ENCODE measurements around the gene SLC44A3. TPM values are rescaled to one million over a fixed set of nuclear protein-coding genes. Genes with fewer than 3 reads are reported as not detected.
"Not testable (repeated sequence)": the region's sequence is repeated elsewhere in the genome, so short reads cannot be mapped to it uniquely, and the experiment has no call there.

The SLC44A3 gene
- total RNA-seq, 1 experiment from 2014 or later: 1.5 TPM

- DNase-seq (ENCODE audit: low read depth): peak; percentile 41
These were observed 109.4 kb downstream of the SLC44A3 start for GRCh38 chr1:94929351-94930217.

- no peak for DNase-seq (ENCODE audit: low read depth)
These were observed 111.2 kb downstream of the SLC44A3 start for GRCh38 chr1:94931254-94931841.

GRCh38 chr1:94934551-94934950 lies 114.4 kb downstream of the SLC44A3 start:
- no peak for DNase-seq (ENCODE audit: low read depth)

GRCh38 chr1:94935034-94935433 lies 114.9 kb downstream of the SLC44A3 start:
- no peak for DNase-seq (ENCODE audit: low read depth)

GRCh38 chr1:94935476-94935875 lies 115.3 kb downstream of the SLC44A3 start:
- no peak for DNase-seq (ENCODE audit: low read depth)

- no peak for DNase-seq (ENCODE audit: low read depth)
These were observed 116.9 kb downstream of the SLC44A3 start for GRCh38 chr1:94936861-94937620.

GRCh38 chr1:94937820-94938219 lies 117.7 kb downstream of the SLC44A3 start:
- no peak for DNase-seq (ENCODE audit: low read depth)

- no peak for DNase-seq (ENCODE audit: low read depth)
These were observed 120.6 kb downstream of the SLC44A3 start for GRCh38 chr1:94940738-94941137.

GRCh38 chr1:94941480-94941879 lies 121.3 kb downstream of the SLC44A3 start:
- not testable (repeated sequence) for DNase-seq (ENCODE audit: low read depth)

GRCh38 chr1:94942171-94943128 lies 122.3 kb downstream of the SLC44A3 start:
- no peak for DNase-seq (ENCODE audit: low read depth)

Other genes with a start within 250 kb of the SLC44A3 start
- 513 and 547 TPM in 2 replicates for gene CNN3, start 106.8 kb downstream of the SLC44A3 start, total RNA-seq (2014; rRNA removed)

Measured in LHCN-M2 (cell line).